ENCODE measurements around the gene MPP2.
"Not testable (repeated sequence)": the region's sequence is repeated elsewhere in the genome, so short reads cannot be mapped to it uniquely, and the experiment has no call there.

The MPP2 gene, protein sequence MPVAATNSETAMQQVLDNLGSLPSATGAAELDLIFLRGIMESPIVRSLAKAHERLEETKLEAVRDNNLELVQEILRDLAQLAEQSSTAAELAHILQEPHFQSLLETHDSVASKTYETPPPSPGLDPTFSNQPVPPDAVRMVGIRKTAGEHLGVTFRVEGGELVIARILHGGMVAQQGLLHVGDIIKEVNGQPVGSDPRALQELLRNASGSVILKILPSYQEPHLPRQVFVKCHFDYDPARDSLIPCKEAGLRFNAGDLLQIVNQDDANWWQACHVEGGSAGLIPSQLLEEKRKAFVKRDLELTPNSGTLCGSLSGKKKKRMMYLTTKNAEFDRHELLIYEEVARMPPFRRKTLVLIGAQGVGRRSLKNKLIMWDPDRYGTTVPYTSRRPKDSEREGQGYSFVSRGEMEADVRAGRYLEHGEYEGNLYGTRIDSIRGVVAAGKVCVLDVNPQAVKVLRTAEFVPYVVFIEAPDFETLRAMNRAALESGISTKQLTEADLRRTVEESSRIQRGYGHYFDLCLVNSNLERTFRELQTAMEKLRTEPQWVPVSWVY

DNA sequence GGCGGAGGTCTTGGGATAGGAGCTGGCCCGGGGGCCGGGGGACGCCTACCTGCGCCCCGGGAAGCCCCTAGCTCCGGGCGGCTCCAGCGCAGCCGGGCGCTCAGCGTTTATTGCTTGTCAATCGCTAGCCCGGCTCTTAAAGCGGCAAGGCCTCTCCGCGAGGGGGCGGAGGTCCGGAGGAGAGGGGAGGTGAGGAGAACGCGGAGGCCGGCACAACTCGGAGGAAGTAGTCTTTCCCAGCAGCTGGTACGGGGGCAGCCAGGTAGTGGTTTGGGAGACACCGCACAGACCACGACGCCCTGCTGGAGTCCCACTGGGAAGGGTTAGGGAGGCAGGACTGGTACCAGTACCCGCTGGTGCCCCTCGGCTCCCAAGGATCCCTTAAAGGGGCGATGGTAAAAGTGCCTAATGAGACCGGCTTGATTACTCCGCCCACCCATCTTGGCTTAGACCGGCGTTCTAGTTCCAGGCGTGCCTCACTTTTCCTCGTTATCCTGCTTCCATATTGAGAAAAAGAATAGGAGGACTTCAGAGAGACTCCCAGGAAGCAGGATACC lies at the start of gene MPP2:
Gene MPP2, minus strand, starts transcription at position 112 of the 557 bp plus-strand sequence. CDS start 3,076 bp downstream, outside the sequence.
- peak; percentile 70 for DNase-seq

DNA sequence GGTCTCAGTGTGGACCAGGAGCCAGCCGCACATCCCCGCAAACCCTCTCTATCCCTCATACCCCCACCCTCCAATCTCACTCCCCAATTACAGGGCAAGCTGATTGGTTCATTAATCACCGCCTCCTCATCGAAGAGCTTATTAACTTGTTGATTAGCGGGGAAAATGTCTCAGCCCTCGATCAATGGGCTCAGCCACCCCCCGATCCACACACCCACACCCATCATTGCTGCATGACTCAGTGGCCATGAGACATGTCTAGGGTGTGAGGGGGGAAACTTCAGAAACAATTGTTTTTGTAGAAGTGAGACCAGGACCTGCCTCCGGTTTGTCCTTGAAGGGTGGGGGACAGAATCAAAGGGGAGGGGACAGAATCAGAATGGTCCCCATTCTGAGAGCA lies 48.9 kb upstream of the MPP2 start:
- DNase-seq, result no peak

DNA sequence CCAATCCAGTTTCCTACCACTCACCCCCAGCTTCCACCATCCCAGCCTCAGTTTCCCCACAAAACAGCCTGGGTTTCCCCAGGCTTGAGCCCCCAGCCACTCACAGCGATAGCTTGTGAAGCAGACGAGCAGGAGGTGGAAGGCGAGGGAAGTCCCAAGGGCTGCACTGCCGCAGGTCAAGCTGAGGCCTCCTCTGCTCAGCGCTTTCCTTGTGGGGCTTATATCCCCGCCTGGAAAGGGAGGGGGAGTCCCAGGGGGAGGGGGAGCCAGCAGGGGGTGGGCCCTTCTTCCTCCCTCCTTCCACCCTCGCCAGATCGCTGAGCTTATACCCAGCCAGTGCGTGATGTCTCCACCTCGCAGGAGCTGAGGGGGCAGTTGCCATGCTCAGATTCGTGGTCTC lies 46.4 kb upstream of the MPP2 start, which contains the start of gene PYY:
Gene PYY, minus strand, starts transcription at position 195 of the 400 bp plus-strand sequence. CDS start 457 bp downstream, outside the sequence.
- DNase-seq, result no peak

DNA sequence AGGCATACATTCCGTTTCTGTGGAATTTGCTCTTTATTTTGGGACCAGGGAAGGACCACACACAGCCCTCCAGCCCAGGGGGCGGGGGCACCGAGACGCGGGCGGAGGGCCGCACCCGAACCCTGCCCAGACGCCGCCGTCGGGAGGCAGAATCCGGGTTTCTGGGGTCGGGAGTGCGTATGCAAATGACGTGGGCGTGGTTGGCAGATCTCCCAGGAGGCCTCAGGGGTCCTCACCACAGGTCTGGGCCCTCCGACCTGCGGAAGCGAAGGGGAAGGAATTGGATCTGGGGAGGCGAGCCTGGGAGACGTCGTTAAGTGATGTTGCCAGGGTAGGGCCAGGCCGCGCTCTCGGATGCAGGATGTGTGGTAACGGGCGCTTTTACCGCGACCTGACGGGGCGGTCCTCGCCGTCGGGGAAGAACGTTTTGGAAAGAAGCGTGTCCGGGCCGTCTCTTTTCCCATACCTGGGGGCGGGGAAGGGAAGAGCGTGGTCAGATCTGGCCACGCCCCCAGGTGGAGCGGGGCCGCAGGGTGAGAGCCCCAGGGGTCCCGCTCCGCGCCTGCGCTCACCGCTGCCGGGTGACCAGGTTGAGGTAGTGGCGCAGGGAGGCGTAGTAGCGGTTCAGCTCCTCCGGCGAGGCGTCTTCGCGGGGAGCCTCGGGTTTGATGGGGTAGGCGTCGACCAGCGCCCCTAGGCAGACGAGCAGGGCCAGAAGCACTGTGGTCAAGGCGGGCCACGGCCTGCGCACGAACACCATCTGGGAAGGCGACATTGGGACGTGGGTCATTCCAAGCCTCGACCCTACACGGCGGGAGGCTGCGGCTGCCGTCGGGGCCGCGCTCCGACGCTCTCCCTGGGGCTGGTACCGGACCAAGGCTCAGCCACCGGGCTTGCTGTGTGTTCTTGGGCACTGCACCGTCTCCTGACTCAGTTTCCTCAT lies 45.7 kb upstream of the MPP2 start:
- no peak for DNase-seq

DNA sequence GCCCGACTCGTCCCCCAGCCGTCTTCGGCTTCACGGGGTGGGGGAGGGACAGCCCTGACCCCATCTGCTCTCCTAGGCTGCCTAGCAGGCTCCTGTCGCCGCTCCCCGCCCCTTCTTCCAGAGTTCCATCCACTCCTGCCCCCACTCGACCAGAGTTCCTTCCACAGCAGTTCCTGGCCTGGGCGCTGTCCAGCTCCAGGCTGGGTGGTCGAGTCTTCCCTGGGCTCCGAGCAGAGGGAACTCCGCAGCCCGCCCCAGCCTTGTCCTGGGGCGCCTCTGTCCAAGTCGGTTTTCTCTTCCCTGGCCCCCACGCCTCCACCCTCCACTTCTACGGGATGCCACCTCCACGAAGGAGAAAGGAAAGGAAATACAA lies 45.0 kb upstream of the MPP2 start:
- DNase-seq, result no peak

DNA sequence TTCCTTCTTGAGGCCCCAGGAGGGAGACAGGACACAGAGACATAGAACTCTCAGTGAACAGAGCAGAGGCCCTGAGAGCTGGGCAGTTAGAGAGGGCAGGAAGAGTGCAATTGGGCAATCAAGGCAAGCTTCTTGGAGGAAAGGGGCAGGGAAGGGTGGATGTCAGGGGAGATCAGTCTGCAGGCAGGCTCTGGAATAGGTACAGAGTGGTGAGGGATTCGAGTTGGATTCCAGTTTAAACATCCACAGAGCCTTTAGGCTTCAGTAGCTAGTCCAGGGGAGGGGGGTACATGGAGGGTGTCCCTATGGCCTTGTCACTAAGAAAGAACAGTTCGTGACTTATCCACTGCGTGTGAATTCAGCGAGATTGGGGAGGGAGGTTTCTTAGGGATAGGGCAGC lies 44.4 kb upstream of the MPP2 start:
- no peak for DNase-seq

DNA sequence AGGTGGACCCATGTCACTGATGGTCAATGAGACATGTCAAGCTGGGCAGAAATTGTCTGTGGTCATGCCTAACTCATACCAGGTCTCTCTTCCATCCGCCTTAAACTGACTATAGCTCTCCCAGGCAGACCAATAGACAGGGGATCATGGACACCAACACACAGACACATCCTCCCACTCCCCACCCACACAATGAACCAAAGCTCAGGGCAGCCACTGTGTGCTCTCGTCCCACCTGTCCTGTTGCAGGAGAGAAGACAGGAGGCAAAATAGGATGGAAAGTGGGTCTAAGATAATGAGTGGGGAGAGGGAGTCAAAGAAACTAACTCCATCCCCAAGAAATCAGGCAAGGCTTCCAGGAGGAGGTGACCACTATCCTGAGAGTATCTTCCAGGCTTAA lies 43.2 kb upstream of the MPP2 start:
- no peak for DNase-seq

DNA sequence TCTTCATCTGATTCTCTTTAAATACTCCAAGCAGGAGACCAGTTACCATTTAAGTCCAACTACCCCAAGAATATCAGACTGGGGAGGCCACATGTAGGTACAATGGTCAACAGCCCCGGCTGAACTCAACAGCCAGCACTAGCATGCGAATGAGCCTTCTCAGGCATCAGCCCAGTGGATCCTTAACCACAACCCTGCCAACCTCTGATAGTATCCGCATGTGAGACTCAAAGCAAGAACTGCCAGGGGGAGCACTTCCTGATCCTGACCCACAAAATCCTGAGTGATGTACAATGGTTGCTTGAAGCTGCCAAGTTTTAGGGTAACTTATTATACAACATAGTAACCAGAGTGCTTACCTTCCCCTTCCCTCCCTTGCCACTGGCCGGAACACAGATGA lies 42.4 kb upstream of the MPP2 start:
- no peak for DNase-seq

DNA sequence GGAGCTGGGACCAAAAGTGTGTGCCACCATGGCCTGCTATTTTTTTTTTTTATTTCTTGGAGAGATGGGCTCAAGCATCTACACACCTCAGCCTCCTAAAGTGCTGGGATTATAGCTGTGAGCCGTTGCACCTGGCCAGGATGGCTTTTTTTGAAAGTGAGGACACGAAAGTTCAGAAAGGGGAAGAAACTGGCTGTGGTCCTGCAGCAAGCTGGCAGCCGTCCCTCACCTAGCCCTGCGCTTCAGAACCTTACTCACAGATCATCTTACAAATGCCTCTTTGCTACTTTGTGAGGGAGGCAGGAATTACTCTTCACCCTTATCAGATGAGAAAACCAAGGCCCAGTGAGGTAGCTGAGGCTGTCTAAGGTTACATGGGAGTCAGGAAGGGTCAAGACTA lies 39.4 kb upstream of the MPP2 start:
- no peak for DNase-seq

DNA sequence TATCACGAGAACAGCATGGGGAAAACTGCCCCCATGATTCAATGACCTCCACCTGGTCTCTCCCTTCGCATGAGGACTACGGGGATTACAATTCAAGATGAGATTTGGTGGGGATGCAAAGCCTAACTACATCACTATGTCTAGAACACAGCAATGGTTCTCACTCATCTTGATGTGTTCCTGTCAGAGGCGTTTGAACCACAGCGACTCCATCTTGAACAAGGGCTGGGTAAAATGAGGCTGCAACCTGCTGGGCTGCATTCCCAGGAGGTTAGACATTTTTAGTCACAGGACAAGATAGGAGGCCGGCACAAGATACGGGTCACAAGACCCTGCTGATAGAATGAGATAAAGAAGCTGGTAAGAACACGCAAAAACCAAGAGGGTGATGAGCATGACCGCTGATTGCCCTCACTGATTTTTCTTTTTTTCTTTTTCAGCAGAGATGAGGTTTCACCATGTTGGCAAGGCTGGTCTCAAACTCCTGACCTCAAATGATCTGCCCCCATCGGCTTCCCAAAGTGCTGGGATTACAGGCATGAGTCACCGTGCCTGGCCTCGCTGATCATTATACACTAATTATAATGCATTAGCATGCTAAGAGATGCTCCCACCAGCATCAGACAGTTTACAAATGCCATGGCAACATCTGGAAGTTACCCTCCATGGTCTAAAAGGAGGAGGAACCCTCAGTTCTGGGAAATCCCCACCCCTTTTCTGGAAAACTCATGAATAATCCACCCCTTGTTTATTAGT lies 37.9 kb upstream of the MPP2 start:
- no peak for DNase-seq

DNA sequence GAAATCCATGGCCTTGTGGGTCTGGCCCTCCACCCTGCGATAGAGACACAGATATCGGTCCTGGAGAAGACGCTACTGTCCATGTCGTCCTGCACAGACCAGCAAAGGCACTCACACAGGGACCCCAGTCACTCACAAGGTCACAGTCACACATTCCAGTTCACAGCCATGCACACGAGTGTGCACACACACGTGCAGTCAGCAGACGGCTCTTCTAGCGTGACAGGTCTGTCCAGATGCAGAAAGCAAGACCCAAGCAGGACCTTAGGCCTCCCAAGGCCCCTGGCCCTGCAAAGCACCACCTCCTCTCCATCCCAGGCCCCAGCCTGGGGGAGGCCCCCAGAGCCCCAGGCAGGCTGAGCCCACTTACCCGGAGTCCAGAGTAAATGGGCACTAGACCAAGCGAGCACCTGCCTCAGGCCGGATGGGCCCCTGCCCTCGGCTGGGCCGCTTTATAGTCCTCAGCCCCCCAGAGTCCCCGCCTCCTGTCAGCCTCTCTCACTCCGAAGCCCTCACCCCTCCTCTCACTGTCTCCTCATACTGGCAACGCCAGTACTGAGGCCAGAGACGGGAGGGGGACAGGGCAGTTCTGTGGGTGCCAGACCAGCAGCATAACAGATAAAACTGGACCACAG lies 34.8 kb upstream of the MPP2 start, which contains the start of gene PPY:
Gene PPY, minus strand, starts transcription at position 426 of the 635 bp plus-strand sequence. CDS start 822 bp downstream, outside the sequence.
- DNase-seq, result no peak

DNA sequence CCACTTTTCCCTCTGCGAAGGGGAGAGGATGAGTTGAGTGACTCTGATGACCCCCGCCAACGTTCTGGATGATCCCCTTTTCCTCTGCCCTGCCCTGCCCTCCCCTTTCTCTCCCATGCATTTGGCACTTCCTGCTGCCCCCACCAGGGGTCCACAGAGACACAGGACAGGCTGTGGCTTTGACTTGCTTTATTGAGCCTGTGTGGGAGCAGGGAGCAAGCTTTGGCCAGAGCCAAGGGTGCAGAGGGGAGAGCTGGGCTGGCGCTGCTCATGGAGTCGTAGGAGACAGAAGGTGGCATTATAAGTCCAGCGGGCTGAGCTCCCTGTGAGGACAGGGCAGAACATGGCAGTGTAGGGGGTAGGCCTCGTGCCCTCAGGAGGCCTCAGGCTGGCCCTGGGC lies 33.3 kb upstream of the MPP2 start:
- no peak for DNase-seq

DNA sequence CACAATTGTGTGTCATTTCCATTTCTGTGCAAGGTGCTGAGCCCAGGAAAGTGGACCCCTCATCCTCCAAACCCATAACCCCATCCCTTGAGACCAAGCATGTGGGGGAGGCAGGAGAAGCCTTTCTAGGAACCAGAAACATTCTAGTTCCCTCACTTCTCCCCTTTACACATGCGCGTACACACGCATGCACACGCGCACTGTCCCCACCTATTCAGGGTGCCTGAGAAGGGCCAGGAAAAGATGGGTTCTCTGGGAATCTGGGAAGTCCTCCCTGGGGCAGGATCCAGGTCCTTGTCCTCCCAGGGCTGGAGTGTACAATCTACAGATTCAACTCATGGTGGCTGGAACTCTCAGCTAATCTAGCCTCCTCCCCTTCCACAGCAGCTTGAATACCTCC lies 32.5 kb upstream of the MPP2 start:
- no peak for DNase-seq

DNA sequence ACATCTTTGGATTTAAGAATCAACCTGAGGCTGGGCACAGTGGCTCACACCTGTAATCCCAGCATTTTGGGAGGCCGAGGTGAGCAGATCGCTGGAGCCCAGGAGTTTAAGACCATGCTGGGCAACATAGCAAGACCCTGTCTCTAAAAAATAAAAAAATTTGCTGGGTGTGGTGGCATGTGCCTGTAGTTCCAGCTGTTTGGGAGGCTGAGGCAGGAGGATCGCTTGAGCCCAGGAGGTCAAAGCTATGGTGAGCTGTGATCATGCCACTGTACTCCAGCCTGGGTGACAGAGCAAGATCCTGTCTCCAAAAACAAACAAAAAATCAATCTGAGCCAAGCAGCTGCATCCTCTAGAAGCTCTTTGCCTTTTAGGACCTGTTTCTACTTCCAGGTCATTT lies 32.1 kb upstream of the MPP2 start:
- not testable (repeated sequence) for DNase-seq

DNA sequence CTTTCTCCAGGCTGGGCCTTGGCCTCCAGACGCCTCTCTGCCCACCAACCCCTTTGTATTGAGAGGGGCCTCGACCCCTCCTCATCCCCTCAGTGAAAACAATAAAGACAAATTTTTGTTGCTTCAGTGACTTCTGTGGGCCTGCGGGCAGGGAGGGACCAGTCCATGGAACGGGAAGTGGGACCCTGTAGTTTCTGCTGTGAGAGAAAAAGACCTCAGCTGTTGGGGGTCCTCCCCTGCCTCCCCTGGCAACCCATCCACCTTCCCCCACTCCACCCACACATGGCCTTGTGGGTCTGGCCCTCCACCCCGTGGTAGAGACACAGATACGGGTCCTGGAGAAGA lies 31.5 kb upstream of the MPP2 start:
- no peak for DNase-seq

DNA sequence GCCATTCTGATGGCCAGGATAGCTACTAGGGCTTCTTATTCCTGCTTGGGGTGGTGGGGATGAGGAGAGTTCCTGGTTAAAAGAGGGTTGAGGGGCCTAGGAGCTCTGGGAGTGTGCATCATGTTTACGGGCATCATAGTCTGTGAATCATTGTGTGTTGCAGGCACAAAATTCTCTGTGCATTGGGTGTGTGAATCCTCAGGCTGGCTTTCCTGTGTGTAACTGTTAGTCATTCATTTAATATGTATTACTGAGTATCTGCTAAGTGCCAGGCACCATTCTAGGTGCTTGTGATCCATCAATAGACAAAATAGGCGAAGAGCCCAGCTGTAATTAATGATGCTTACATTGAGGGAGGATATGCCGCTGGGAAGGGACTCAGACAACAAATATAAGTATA lies 29.1 kb upstream of the MPP2 start:
- no peak for DNase-seq

DNA sequence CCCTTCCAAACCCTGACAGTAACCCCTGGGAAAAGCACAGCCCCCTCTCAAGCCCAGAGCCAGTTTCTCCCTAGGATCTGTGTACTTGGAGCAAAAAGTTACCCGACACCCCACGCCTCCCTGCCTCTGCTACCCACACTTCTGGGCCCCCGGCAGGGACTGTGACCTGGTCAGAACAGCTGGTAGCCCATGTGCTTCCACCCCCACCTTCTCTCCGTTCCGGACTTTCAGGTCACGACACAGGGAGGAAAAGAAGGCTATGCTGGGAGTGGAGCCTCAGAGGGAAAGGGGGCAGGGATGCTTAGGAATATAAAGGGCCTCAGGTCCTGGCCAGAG lies 28.6 kb upstream of the MPP2 start:
- DNase-seq, result no peak

DNA sequence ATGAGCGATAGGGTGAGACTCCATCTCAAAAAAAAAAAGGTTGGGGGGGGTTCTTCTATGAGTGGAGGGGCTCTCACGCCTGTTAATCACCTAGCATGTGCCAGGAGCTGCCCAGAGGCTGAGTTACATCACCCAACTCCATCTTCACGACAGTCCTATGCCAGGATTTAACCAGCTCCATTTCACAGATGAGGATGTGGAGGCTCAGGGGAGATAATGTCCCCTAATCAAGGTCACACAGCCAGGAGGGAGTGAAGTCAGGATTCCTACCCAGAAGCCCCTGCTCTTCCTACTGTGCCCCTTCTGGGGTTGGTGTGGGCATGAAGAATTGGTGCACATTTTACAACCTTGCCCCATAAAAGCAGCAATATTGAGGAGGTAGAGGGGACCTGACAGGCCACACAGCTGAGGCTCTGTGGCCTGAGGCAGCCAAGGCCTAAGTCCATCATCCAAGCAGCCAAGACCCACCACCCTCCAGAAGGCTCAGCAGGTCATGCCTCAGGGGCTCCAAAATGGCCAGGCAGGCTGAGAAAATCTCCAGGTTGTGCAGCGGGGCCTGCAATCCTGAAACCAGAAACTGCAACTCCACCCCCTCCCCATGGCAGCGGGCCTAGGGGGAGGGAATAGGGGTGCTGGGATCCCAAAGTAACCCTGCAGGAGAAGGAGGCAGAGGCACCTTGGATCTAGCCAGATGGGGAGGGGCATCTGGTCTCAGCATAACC lies 28.0 kb upstream of the MPP2 start:
- DNase-seq, result no peak

DNA sequence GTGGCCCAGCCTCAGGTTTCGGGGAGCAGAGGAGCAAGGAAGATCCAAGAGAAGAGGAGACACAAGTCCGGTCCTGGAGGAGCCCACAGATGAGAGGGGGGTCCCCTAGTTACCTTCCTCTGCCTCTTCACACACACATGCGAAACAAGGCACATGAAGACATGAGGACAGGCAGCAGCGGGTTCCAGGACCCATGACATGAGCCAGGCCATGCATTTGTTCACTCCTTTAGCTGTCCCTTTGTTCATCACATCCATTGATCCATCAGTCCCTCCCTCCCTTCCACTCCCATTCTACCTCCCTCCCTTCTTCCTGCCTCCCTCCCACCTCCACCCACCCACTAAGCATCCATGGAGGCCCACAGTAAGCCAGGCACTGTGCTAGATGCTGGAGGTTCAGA lies 25.6 kb upstream of the MPP2 start:
- no peak for DNase-seq

DNA sequence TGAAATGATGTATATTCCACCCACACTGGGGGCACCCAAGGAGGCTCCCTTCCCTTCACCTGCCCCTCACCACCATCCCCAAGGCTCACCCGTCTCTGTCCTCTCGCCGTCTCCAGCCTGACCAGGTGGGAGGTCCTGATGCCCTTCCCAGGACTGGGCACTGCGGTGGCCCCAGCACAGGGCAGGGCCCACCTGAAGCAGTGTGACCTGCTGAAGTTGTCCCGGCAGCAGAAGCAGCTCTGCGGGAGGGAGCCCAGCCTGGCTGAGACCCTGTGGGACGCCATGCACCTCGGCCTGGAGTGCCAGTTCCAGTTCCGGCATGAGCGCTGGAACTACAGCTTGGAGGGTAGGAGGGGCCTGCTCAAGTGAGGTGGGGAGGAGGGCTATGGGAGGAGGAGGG lies 25.0 kb upstream of the MPP2 start:
- DNase-seq, result no peak

DNA sequence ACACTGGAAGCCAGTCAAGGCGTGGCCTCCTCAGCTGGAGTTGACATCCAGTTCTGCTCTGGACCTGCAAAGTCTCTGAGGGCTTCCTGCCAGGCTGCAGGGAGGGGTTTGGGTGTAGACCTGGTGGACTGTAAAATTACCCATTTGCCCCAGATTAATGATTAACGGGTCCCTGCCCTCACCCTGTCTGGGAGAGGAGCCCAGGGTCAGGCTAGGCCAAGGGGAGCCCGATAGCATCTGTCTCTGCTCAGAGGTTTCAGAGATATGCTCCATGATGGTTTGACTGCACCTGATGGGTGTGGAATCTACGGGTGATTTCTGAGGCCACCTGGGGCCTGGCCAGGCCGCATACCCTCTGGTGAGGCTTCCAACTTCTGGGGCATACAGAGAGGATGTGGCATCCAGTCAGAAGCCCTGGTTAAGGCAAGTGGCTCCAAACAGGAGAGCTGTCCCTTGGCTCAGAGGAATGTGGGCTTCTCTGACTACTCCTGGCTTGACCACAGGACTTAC lies 23.8 kb upstream of the MPP2 start:
- no peak for DNase-seq

All from NCI-H748 treated with DMSO at 0.1 percent for 48 hours (cell line).